ENCODE measurements around the gene TRIM33.
"Not testable (repeated sequence)": the region's sequence is repeated elsewhere in the genome, so short reads cannot be mapped to it uniquely, and the experiment has no call there.

TRIM33 gene

DNA sequence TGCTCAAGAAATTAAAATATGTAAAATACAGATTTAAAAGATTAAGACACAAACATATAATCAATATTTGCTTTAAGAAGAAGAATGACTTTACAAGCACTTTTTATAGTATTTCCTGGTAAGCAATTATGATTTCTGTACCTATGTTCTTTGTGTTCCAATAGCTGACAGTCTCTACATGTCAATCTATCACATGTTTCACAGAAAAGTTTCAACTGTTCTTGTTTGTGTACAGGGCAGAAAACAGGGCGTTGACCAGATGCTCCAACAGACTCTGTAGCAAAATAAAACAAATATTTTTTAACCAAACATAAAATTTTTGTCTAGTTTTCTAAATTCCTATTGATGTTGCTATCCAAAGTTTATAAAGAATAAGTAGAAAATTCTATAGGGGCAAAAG, 48.0 kb downstream of the TRIM33 start:
- no peak for DNase-seq

DNA sequence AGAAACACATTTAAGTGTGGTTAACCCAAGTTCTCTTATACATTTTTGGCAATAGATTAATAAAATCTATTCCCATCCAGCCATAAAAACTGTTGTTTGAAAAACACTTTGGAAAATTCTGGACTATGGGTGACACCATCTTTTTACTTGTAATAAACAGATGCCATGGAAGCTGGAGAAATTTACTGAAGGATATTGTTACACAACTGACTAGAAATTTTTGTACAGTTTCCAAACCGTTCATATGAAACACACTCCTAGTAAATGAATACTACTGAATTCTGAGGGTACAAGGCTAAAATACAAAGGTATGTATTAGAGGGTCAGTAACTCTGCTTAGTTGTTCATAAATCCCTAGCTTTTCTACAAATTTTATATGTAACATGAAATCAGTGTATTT, 48.7 kb downstream of the TRIM33 start:
- DNase-seq = no peak

DNA sequence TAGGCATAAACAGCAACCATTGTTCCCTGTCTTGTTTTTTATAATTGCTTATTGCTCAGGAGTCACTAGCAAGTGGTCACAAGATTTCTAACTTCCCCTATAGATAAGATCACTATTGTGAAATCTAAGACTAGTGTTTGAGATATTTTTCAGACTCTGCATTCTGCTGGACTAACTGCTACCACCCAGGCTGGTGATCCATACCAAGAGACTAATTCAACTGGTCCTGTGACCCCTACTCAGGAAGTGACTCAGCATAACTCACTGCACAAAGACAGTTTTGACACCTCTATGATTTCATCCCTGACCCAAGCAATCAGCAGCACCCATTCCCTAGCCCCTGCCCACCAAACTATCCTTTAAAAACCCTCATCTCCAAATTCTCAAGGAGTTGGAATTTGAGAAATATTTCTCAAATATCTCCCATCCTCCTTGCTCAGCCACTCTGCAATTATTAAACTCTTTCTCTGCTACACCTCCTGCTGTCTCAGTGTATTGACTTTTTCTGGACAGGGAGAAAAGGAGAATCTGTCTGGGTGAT, 52.7 kb downstream of the TRIM33 start:
- DNase-seq = no peak

DNA sequence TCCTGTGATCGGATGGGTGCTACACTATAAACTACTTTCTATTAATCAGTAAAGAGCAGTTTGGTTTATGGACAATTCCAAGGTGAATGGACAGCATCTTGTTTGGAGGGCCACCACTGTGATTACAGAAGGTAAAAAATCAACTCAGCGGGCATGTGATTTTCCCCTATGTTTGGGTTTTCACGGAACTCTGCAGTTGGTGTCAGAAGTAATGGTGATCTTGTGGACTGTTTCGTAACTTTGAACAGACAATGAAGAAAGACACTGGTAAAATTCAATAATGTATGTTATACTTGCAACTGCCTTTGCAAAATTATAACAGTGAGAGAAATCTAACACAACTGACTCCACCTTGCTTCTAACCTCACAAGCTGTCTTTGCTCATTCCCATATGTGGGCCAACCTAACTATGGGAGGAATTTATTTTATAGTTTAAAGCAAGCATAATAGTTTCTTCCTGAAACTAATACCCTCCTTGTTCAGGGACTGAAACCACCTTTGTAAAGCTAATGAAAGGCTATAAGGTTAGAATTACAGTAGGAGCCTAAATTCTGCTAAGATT, 53.2 kb downstream of the TRIM33 start:
- no peak for DNase-seq

DNA sequence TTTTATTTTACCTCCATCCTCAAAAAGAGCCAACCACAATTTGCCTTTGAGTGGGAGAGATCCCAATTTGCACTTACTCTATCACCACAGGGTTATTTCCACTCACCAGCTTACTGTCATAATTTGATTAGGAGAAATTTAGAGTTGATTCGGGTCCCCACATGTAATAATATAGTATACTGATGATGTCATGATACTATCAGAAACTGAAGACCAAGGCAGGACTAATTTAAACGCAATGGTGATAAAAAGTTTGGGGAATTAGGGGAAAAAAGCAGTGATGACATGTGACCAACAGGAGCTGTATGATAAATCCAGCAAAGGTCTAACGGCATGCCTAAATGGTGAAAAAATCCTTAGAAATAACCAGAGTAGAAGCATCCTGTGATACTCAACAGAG, 54.4 kb downstream of the TRIM33 start:
- DNase-seq = no peak

DNA sequence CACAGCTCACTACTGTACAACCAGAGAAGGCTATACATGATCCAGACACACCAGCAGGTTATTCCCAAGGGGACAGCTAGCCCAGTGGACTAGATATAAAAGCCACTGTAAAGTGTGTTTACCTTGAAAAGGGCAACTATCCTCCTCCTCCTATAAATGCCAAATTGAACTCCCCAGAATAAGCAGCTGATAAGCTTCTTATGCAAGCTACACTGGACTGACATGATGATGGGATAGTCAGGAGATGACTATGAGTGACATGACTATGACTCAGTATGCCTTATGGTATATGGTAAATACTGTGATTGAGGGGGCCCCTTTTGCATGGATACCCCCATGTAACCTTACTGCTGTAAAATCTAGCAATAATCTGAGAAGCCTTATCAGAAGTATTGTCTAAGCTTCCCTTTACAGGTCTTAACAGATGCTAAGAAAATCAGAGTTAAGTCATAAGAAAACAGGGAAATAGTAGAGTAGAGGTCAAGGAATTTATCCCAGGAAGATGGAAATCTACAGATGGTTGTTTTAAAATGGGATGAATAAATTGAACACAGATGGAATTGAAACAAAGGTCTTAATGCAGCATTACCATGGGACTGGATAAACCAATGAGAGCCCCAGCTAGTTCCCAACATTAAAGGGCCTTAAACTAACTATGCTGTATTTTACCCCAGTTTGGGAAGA, 55.8 kb downstream of the TRIM33 start:
- DNase-seq = no peak

DNA sequence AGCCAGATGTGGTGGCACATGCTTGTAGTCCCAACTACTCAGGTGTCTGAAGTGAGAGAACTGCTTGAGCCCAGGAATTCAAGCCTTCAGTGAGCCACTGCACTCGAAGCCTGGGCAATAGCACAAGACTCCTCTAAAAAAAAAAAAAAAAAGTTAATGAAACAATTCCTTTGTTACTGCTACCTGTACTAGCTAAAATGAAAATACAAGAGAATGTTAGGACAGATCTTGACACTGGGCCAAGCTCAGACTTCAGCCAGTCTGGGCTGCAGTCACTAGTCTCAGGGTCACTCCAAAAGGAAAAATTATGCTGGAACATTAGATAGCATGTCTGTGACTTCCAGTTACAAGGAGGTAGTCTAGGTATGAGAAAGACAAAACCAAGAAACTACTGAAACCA, 56.5 kb downstream of the TRIM33 start:
- no peak for DNase-seq

DNA sequence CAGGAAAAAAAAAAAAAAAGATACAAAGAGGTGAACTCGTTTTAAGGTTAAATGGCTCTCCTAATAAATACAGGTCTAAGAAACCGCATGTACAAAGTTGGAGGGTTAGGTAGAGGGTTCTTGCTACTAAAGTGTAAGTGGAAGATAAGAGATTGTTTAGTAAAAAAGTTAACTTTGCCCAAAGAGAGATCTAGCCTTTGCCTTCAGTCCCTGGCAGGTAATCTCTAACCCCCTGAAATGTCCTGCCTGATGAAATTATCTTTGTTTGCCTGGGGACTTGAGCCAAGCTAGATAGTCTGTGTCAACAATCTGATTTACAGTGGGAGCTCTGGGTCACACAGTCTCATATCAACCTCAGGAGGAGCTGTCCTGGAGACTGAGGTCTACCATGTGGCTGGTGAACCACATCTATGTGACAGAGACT, 57.6 kb downstream of the TRIM33 start:
- no peak for DNase-seq

DNA sequence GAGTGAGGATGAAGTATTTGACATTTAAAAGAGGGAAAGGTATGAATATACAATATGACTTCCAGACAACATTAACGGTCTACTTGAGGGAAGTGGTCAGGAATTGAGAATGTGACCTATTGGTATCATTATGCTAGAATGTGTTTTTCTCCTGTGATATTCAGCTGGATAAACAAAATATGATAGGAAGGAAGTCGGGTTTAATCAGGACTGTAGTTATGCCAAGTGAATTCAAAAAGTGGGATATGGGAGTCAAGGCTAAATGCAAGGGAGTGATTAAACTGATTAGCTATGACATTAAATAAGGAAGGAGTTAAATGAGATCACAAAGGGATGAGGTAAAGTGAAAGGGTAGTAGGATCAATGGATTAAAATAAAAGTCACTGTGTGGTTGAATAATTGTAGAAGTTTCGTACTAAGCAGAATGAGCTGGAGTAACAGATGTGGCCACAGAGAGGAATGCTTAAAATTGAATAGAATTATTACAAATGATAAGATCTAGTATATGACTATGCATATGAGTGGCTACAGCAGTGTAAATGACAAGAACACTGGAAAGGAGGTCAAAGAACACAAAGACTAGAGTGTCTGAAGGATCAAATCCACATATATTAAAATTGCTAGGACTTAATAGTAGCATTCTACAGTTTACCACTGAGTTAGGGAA, 62.5 kb downstream of the TRIM33 start:
- no peak for DNase-seq

DNA sequence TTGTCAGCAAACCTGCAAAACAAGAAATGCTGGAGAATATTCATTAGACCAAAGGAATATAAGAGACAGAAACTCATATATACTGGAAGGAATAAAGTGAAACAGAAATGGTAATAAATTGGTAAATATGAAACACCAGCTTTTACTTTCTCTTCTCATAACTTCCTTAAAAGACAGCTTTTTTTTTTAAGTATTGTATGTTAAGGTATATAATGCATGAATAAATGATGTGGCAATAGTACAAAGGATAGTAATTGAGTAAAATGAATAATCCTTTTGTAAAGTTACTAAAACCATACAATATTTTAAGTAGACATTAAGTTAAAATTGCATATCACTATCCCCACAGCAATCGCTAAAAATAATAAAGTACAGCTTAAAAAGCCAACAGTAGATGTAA, 64.8 kb downstream of the TRIM33 start:
- DNase-seq = no peak

DNA sequence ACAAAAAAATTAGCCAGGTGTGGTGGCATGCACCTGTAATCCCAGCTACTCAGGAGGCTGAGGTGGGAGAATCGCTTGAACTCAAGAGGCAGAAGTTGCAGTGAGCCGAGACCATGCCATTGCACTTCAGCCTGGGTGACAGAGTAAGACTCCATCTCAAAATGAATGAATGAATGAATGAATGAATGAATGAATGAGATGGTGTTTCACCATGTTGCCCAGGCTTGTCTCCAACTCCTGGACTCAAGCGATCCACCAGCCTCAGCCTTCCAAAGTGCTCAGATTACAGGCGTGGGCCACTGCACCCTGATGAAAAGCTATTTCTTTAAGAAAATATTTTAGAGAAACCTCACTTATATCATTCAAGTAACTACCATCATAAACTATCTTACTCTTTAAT, 67.8 kb downstream of the TRIM33 start:
- DNase-seq = not testable (repeated sequence)

DNA sequence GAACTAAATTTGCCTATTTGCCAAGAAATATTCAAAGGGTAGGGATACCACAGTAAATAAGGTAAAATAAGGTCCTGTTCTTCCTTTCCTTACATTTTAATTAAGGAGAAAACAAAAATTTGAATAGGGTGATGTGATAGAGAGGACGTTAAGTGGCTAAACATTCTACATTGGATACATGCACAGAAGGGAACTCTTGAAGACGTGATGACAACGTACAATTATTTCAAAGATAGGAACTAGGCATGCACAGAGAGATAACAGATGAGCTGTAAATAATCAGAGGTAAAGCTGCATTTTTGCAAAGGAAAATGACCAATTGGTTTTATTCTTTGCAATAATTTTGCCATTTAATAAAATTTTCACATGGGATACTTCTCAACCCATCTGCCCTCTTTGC, 69.7 kb downstream of the TRIM33 start:
- no peak for DNase-seq

DNA sequence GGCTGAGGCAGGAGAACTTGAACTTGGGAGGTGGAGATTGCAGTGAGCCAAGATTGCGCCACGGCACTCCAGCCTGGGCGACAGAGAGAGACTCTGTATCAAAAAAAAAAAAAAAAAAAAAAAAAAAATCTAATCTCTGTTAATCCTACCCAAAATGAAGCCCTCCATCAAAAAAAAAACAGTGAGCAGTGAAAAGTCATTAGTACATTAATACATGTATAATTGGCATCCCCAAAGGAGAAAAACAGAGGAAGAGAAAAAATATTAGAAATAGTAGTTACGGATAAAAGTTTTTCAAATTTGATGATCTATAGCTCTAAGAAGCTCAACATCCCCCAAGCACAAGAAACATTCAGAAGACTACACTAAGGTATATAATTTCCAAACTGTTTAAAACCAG, 71.6 kb downstream of the TRIM33 start:
- DNase-seq = no peak

DNA sequence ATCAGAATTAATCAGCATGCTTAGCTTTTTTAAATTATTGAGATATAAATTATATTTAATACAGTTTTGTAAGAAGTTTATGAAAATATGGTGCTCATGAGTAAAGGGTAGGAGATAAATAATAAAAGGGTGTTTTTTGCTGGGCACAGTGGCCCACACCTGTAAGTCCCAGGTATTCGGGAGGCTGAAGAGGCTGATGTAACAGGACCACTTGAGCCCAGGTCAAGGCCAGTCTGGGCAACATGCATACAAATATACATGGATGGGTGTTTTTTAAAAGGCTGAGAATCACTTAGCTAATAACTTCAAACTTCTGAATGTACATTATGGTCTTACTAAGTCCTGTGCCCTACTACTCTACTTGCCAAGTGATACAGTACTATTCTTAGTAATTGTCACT, 73.2 kb downstream of the TRIM33 start:
- no peak for DNase-seq

DNA sequence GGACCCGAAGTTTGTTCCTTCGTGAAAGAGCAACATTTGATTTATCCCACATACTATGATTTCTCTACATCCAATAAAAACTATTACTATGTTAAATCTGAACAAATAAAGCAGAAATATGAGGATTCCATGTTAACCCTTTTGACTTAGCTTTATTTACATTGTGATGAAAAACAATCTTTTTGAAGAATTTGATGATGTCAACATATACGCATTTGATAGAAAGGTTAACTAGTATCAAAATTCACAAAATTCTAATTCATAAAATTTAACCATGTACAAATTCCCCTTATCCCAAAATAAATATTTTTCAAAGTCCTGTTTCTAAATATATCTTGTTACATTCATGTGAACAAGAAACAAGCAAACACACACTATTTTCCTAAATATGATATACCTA, 74.2 kb downstream of the TRIM33 start:
- DNase-seq = no peak

DNA sequence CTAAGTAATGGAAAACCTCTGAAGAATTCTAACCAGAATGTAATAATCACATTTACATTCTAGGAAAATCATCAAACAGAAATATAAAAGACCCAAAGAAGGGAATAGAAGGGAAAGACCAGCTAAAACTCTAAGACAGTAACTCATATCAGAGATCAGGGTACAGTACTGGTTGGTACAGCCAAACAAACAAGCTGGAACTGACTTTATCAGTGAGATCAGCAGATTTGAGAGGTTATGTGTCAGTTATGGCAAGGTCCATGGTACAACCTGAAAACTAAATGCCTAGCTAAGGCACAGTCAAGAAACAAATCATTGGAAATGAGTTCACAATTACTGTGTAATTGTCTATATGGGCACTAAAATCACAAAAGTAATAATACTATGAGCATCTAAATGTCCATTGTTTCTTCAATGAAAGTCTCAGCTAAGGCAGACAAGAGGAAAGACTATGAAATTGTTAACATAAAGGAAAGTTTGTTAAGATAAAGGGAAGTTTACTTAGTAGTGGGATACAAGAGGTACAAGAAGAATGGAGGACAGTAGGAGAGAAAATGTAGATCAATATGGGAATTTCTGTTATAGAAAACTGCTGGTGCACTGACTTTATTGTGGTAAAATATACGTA, 75.8 kb downstream of the TRIM33 start:
- DNase-seq = no peak

DNA sequence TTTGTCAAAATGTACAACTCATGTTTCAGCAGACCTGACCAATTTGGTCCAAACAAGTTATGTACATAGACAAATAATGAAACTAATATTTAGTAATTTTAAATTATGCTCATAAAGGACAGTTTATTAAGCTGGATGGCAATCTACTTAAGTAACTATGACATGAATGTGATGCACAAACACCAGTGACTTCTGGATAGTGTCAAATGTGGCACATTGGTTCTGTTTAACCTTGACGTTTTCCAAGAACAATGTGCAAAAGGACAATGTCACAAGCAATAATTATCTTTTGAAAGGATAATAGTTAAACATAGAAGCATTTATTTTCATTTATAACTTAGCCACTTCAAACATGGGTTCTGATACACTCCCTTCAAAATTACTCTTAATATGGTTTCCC, 80.0 kb downstream of the TRIM33 start:
- no peak for DNase-seq

DNA sequence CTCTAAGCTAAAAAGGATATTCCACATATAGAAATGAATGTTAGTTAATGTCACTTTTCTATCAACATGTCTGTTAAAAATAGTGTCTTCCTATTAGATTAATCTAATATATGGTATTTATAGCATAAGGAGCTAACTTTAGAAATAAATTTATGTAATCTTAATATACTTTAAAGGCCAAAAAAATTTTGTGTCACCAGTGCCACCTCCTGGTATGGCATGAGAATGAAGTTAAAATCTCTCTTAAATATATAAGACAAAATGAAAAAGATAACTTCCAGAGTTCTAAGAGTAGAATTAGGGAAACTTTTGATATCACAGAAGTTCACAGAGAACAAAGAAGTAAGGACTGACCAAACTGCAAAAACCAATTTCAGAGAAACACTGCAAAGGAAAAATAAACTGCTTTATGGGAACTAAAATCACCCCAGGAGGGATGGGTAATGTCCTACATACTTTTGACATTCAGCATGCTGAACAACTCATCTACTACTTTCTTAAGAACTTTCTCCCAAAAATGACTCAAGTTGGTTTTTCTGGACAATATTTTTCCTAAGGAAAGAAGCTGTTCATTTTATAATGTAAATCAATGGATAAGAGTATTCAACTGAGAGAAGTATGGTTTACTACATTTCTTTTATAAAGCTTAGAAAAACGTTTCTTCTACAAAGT, 82.8 kb downstream of the TRIM33 start:
- no peak for DNase-seq

DNA sequence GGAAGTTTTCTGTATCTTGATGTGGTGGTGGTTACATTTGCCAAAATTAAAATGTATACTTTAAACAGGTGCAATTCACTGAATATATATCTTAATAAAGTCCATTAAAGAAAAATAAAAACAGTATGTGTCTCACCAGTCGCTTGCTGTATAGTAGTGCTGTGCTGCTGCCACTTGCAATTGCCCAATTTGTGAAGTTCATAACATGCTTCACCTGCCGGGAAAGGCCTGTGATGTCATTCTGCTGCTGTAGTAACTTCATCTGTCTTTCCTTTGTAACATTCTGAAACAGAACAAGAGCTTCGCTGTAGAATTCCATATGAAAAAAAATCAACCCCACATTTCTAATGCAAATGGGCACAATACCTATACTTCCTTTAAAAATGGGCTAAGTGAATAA, 83.4 kb downstream of the TRIM33 start:
- no peak for DNase-seq

DNA sequence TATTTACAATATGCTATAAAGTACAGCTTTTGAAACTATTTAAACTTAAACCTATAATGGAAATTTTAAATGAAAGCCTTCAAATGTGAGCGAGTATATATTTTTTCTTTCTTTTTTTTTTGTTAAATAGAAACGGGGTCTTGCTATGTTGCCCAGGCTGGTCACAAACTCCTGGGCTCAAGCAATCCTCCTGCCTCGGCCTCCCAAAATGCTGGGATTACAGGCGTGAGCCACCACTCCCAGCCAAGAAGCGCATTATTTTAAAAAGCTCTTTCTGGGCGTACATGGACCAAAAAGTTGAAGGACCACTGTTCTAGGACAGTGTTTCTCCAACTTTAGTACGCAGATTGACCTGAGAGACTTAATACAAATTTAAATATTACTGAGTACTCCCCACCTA, 87.5 kb downstream of the TRIM33 start:
- no peak for DNase-seq

DNA sequence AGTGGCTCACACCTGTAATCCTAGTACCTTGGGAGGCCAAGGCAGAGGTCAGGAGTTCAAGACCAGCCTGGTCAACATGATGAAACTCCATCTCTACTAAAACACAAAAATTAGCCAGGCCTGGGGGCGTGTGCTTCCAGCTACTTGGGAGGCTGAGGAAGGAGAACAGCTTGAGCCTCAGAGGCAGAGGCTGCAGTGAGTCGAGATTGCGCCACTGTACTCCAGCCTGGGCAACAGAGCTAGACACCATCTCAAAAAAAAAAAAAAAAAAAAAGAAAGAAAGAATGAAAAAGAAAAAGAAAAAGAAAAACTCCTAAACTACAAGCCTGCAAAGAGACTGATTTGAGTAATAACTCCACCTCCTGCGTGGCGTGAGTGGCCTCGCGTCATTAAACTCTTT, 92.1 kb downstream of the TRIM33 start:
- DNase-seq = not testable (repeated sequence)

DNA sequence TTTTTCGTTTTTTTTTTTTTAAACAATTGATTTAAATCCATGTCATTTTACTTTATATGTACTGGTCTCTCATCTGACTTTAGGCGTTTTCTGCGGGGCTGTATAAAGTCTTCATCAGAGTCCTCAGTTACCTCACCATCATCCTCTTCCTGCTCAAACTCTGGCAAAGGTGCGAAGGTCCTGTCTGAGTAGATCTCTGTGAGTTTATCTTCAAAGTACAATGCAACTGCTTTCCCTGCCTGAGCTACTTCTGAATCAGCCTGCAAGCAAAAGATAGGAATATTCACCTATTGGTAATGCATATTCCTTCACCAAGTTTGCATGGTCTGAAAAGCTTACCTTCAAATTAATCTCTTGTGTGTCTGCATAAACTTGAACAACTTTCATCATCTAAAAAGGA, 113.4 kb downstream of the TRIM33 start:
- DNase-seq = no peak

DNA sequence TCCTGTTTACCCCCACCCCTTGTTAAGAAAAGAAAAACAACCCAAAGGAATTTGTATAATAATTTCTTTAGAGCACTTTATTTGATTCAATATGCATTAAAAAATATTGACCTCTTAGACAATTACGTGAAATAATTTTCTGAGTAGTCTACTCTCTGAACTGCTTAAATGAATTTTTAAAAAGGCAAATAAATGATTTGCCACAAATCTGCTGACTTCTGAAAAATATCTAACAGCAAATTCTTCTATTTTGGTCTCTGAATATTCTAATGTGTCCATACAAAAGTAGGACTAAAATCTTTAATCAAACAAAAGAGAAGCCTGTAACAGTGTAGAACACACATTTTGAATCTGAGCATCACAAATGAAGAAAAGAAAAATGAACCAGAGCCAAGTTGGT, 115.1 kb downstream of the TRIM33 start:
- no peak for DNase-seq

All from NCI-H187 treated with DMSO at 0.1 percent for 48 hours (cell line).